DND-41 (cell line): Measurements from ENCODE around the gene RNF39.

Experiments
- CTCF ChIP-seq: IDR thresholded peaks from 2 replicates; pipeline ENCODE4 v1.5.1; 2012; ENCODE audit warnings: borderline replicate concordance, low read length, moderate library complexity, mild to moderate bottlenecking; ENCODE audit not compliant: poor library complexity, severe bottlenecking; ENCODE audit errors: extremely low read depth
- EZH2 ChIP-seq: IDR thresholded peaks from 3 replicates; pipeline ENCODE4 v1.6.1; 2012; ENCODE audit warnings: borderline replicate concordance, low read depth, mild to moderate bottlenecking, moderate library complexity, low read length, inconsistent platforms; ENCODE audit not compliant: severe bottlenecking

- TF ChIP-seq EZH2 = no peak
- no peak for TF ChIP-seq CTCF
Measured at GRCh38 chr6:30041821-30042220, 33.7 kb downstream of the RNF39 start.
